ENCODE measurements around the gene ASB11. TPM values are rescaled to one million over a fixed set of nuclear protein-coding genes. Genes with fewer than 3 reads are reported as not detected.

Gene ASB11
- not detected in 2 replicates for total RNA-seq

GRCh38 chrX:15315509-15315908, at the start of gene ASB11:
ASB11 (minus strand) TSS chrX:15315640; CDS start chrX:15315605, 35 bp downstream.

GRCh38 chrX:15335135-15336022, 19.9 kb upstream of the ASB11 start, which contains the start of gene PIGA:
PIGA (minus strand) TSS chrX:15335523; CDS start chrX:15331930, 3,593 bp downstream.

GRCh38 chrX:15269618-15270521, 45.6 kb downstream of the ASB11 start, which contains the start of gene ASB9:
ASB9 (minus strand) TSS chrX:15270083; CDS start chrX:15269874, 209 bp downstream.

Other genes starting within 250 kb of the ASB11 start
- 0.74 and 2.0 TPM in 2 replicates for gene ASB9, start 45.6 kb downstream of the ASB11 start, total RNA-seq
- 5.1 and 7.6 TPM in 2 replicates for gene PIGA, start 19.9 kb upstream of the ASB11 start, total RNA-seq
- under 0.01 TPM in 1 of 2 replicates, not detected in the other for gene VEGFD, start 68.8 kb upstream of the ASB11 start, total RNA-seq
- 7.7 and 8.5 TPM in 2 replicates for gene PIR, start 177.7 kb upstream of the ASB11 start, total RNA-seq
- not detected in 2 replicates for gene BMX, start 185.2 kb upstream of the ASB11 start, total RNA-seq

Data from bronchus fibroblast of lung (primary cell).